HepG2 (cell line): ENCODE data around the gene C1orf21. TPM values are rescaled to one million over a fixed set of nuclear protein-coding genes. Genes with fewer than 3 reads are reported as not detected.

ENCODE experiments used
- ATAC-seq: fragments of 200-7000 bp; cut with Tn5 transposase; 3 replicates; pipeline ENCODE4 v1.9.1; 2020; ENCODE audit warnings: mild to moderate bottlenecking, moderate library complexity
- BruUV-seq: library from RNA; stranded (reverse); fragments of 400-500 nt; replicated peaks from 2 replicates; lab custom pipeline; 2021; lab: Mats Ljungman, UMichigan
- CTCF ChIA-PET: fragments of 300-600 bp; formaldehyde crosslinking; extraction: SDS; loops from one replicate; lab custom pipeline; 2021; ENCODE audit warnings: low total read pairs, inconsistent platforms, low intra/inter-chr PET ratio; lab: Yijun Ruan, JAX
- POLR2A ChIA-PET: fragments of 350-600 bp; sonication (Branson Sonifier 250); formaldehyde crosslinking; loops from one replicate; lab custom pipeline; 2020; ENCODE audit warnings: antibody characterized with exemption, inconsistent platforms; lab: Yijun Ruan, JAX
- DNase-seq: peaks from one replicate; pipeline ENCODE4 v3.0.0-alpha.2; 2015; ENCODE audit warnings: low spot score
- FAIRE-seq: peaks from 3 replicates; lab custom pipeline; 2011; peaks lifted over from hg19 to GRCh38; lab: Jason Lieb, UNC
- H2AFZ ChIP-seq: one replicate; pipeline ENCODE4 v1.6.1; 2011; ENCODE audit warnings: low read length, inconsistent platforms
- H3K27ac ChIP-seq: fragments of 300-600 bp; 3 replicates; pipeline ENCODE4 v1.8.0; 2011; ENCODE audit warnings: mixed run types, mild to moderate bottlenecking, mixed read lengths, low read length, inconsistent platforms; ENCODE audit not compliant: insufficient read depth; ENCODE audit errors: extremely low read length
- H3K27me3 ChIP-seq, 2 experiments: fragments of 200-600 bp in 1 of 2; 2 replicates in 1 of 2; 3 replicates in 1 of 2; pipeline versions ENCODE4 v1.6.0 to v1.8.0; 2011; ENCODE audit warnings: low read length in 2 of 2, mild to moderate bottlenecking in 2 of 2, moderate library complexity in 2 of 2, inconsistent platforms in 1 of 2; ENCODE audit not compliant: insufficient read depth in 2 of 2, control insufficient read depth in 1 of 2
- H3K36me3 ChIP-seq, 2 experiments: fragments of 200-600 bp in 1 of 2; replicated peaks in 1 of 2; 2 replicates in 1 of 2; 3 replicates in 1 of 2; pipeline versions ENCODE4 v1.5.1 to v1.8.0; 2011; ENCODE audit warnings: low read length in 2 of 2, inconsistent platforms in 1 of 2; ENCODE audit not compliant: insufficient read depth in 2 of 2, control insufficient read depth in 1 of 2
- H3K4me1 ChIP-seq: 2 replicates; pipeline ENCODE4 v1.5.1; 2012; ENCODE audit warnings: low read length, inconsistent platforms; ENCODE audit not compliant: insufficient read depth
- H3K4me2 ChIP-seq: 2 replicates; pipeline ENCODE4 v1.6.0; 2011; ENCODE audit warnings: low read depth, low read length, inconsistent platforms
- H3K4me3 ChIP-seq, 3 experiments: fragments of 200-600 bp in 1 of 3; sonication (generic), shearing (Covaris generic) in 1 of 3; replicated peaks in 1 of 3; 2 replicates each; pipeline ENCODE4 v1.5.1; 2011 to 2016; ENCODE audit warnings: low read length in 3 of 3, inconsistent platforms in 2 of 3, low read depth in 2 of 3, mild to moderate bottlenecking in 2 of 3, control low read depth in 1 of 3, mixed read lengths in 1 of 3; ENCODE audit not compliant: insufficient read depth in 1 of 3
- H3K79me2 ChIP-seq: one replicate; pipeline ENCODE4 v1.6.1; 2011; ENCODE audit warnings: low read length, inconsistent platforms; ENCODE audit not compliant: insufficient read depth
- H3K9ac ChIP-seq: 2 replicates; pipeline ENCODE4 v1.6.0; 2011; ENCODE audit warnings: mild to moderate bottlenecking, low read depth, low read length, inconsistent platforms; ENCODE audit not compliant: insufficient read depth
- H3K9me3 ChIP-seq: 2 replicates; pipeline ENCODE4 v1.5.1; 2012; ENCODE audit warnings: mild to moderate bottlenecking, low read length
- H4K20me1 ChIP-seq: 2 replicates; pipeline ENCODE4 v1.6.0; 2011; ENCODE audit warnings: inconsistent platforms, mild to moderate bottlenecking, low read length, moderate library complexity; ENCODE audit not compliant: insufficient read depth
- AKAP8 ChIP-seq: sonication (generic); formaldehyde crosslinking; IDR thresholded peaks from 2 replicates; pipeline ENCODE4 v1.5.1; 2020; ENCODE audit warnings: mild to moderate bottlenecking, missing genetic modification reagents
- ATF7-NPFF ChIP-seq: sonication (generic); formaldehyde crosslinking; IDR thresholded peaks from 2 replicates; pipeline ENCODE4 v1.8.1; 2023; ENCODE audit warnings: mild to moderate bottlenecking, low read depth, missing genetic modification reagents, moderate library complexity
- CEBPB ChIP-seq: IDR thresholded peaks from 2 replicates; pipeline ENCODE4 v1.6.1; 2011; ENCODE audit warnings: low read depth, low read length, improper control_type of control experiment, borderline replicate concordance
- HES4 ChIP-seq: sonication (generic); formaldehyde crosslinking; IDR thresholded peaks from 2 replicates; pipeline ENCODE4 v1.9.0; 2021; ENCODE audit warnings: mild to moderate bottlenecking, missing genetic modification reagents, borderline replicate concordance
- KAT7 ChIP-seq: IDR thresholded peaks from 2 replicates; pipeline ENCODE4 v1.6.1; 2018; ENCODE audit warnings: borderline replicate concordance, missing compliant biosample characterization
- KLF15 ChIP-seq: sonication (generic); formaldehyde crosslinking; IDR thresholded peaks from 2 replicates; pipeline ENCODE4 v1.8.1; 2023; ENCODE audit warnings: borderline replicate concordance, mild to moderate bottlenecking, inconsistent platforms, missing genetic modification reagents, mixed read lengths
- NAIF1 ChIP-seq: sonication (generic); formaldehyde crosslinking; IDR thresholded peaks from 2 replicates; pipeline ENCODE4 v1.5.0; 2020; ENCODE audit warnings: mild to moderate bottlenecking, missing genetic modification reagents, borderline replicate concordance
- RBM39 ChIP-seq: fragments of 200-400 bp; formaldehyde crosslinking; IDR thresholded peaks from one replicate; pipeline ENCODE4 v1.6.1; 2018; ENCODE audit warnings: antibody characterized with exemption, mild to moderate bottlenecking, low read depth, low read length; ENCODE audit not compliant: poor library complexity, severe bottlenecking
- SIX1 ChIP-seq: sonication (generic); formaldehyde crosslinking; IDR thresholded peaks from 2 replicates; pipeline ENCODE4 v1.4.0; 2020; ENCODE audit warnings: missing genetic modification reagents, borderline replicate concordance
- ZMYM2 ChIP-seq: sonication (generic); formaldehyde crosslinking; IDR thresholded peaks from 2 replicates; pipeline ENCODE4 v1.8.0; 2022; ENCODE audit warnings: mild to moderate bottlenecking, missing genetic modification reagents
- ZNF570 ChIP-seq: sonication (generic); formaldehyde crosslinking; IDR thresholded peaks from 2 replicates; pipeline ENCODE4 v1.4.0; 2020; ENCODE audit warnings: mild to moderate bottlenecking, missing genetic modification reagents, borderline replicate concordance
- ZNF672 ChIP-seq: sonication (generic); formaldehyde crosslinking; IDR thresholded peaks from 2 replicates; pipeline ENCODE4 v1.8.1; 2022; ENCODE audit warnings: missing genetic modification reagents
- ZNF761 ChIP-seq: sonication (generic); formaldehyde crosslinking; conservative IDR thresholded peaks from 2 replicates; pipeline ENCODE4 v1.4.0; 2020; ENCODE audit warnings: mild to moderate bottlenecking, missing genetic modification reagents
- ZNF788 ChIP-seq: sonication (generic); formaldehyde crosslinking; IDR thresholded peaks from 2 replicates; pipeline ENCODE4 v1.5.0; 2020; ENCODE audit warnings: mild to moderate bottlenecking, missing genetic modification reagents, borderline replicate concordance
- WGBS: methylation state at CpG from one replicate; pipeline ENCODE4 v1.1.6; 2017; ENCODE audit warnings: low lambda C conversion rate; 5-methylcytosine and 5-hydroxymethylcytosine counted together
- in situ Hi-C: cut with HindIII; loops from 2 replicates; pipeline ENCODE4 v1.10.0; 2017; ENCODE audit warnings: low pct_unique_long_range_greater_than_20kb; ENCODE audit not compliant: extremely low pct_ligation_motif_present
- intact Hi-C: fragments of 100-400 bp; cut with micrococcal nuclease; formaldehyde crosslinking; loops from one replicate; pipeline ENCODE4 v1.10.0; 2022; ENCODE audit not compliant: unreplicated experiment
- polyA plus RNA-seq, 8 experiments: library from polyadenylated mRNA; depleted of rRNA in 3 of 8; stranded (reverse) in 7 of 8; unstranded in 1 of 8; fragments of >200 nt; fragmentation: Illumina TruSeq in 4 of 8; extraction: Trizol in 4 of 8; gene quantifications; 2 replicates each; pipeline versions ENCODE4 v1.2.1 to v1.2.3, GENCODE V29; 2011 to 2016; ENCODE audit warnings: low read depth in 4 of 8, missing spikeins in 1 of 8, mixed read lengths in 1 of 8; ENCODE audit not compliant: insufficient read depth in 1 of 8
- total RNA-seq, 5 experiments: library from RNA; depleted of rRNA; stranded (reverse); fragments of >200 nt; fragmentation: Illumina TruSeq; extraction: Trizol; gene quantifications; 2 replicates each; pipeline ENCODE4 v1.2.3, GENCODE V29; 2016; ENCODE audit warnings: low read depth in 1 of 5
- TF ChIP-seq, protein P1 (sequence below): sonication (generic); formaldehyde crosslinking; IDR thresholded peaks from 2 replicates; pipeline ENCODE4 v1.5.0; 2020; ENCODE audit warnings: missing genetic modification reagents
- TF ChIP-seq, protein P2 (sequence below): IDR thresholded peaks from 2 replicates; pipeline ENCODE4 v1.6.1; 2016

Gene C1orf21
- total and polyA plus RNA-seq, 2 of the 13 experiments (the other 11 are each of a cell fraction or from before 2014, with no cell fraction given), result not detected

DNA sequence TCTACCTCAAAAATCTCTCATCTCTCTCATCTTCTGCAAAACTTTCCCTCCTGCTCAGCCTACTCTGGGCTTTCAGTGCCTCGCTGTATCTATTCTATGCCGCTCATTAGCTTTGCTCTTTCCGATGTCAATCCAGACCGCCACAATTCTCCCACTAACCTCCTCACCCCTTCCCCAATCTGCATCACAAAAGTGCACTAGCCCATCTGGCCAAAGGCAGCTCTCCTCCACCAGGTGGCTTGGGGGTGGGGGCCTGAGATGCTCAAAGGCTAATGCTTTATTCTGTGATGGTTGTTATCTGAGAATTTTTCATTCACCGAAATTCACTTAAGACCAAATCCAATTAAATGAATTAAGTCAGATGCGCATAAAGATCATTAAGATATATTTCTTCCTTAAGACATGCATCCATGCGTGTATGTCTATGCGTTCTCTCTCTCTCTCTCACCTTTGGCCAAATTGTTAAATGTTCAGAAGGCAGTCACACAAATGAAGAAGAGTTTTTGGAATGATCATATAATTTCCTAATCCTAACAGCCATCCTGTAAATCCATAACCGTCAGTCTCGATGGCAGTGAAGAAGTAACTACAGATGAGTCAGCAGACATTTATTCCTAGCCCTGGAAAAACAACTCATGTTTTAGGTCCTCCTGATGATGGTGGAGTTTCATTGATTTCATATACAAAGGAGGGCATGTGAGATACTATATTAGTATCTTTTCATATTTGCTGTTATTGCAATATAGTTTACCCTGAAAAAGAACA lies 111.3 kb downstream of the C1orf21 start:
- Histone ChIP-seq H3K79me2 (no peaks in the 10 kb centered on the region), H4K20me1 (no peaks in the 10 kb centered on the region), H3K9me3 (no peaks in the 10 kb centered on the region), H3K27ac (no peak overlapping the region), H3K27me3 (peaks cover 0 to 4% of the 10 kb centered on the region in 2 experiments; a peak in 1 of 5 replicates), H2AFZ (no peak overlapping the region), H3K4me3 (no peak overlapping the region), H3K4me1 (peaks cover 11% of the 10 kb centered on the region), H3K4me2 (no peak overlapping the region), H3K9ac (no peak overlapping the region), H3K36me3 (no peaks in the 10 kb centered on the region)
- 63% methylated on average over 10 of the region's 10 CpGs for WGBS
- FAIRE-seq (no peak), ATAC-seq (no peak), DNase-seq (no peak)
- POLR2A ChIA-PET, result no interaction called here
- intact Hi-C loops, result no loop called here
- TF ChIP-seq KLF15 (CRISPR knock-in tag), result no peak
- in situ Hi-C loops, result no loop called here
- BruUV-seq, result no TSS peak
- CTCF ChIA-PET, result no interaction called here

DNA sequence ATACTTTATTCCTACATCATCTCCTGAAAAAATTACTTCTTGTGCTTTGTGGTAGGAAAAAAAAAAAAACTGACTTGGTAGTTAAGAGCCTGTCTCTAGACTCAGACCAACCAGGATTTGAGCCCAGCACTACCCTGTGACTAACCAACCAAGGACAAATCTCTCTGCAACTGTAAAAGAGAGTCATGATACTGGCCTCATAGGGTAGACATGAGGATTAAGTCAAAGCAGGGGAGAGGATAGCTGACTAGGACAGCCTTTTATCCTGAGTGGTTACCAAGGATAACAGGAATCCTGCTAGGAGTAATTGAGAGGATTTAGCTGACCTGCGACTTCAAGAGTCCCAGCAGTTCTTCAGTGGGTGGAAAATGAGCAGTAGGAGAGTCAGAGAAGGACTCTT lies 112.8 kb downstream of the C1orf21 start:
- WGBS, result 0% methylated on average over 1 of the region's 1 CpG
- no peaks in the 10 kb centered on the region; a peak in 1 of 5 replicates for H3K36me3 ChIP-seq
- in situ Hi-C loops (no loop called here), intact Hi-C loops (no loop called here)
- H3K4me1 ChIP-seq, result no peaks in the 10 kb centered on the region; the same call in 1 of the 2 replicates
- ChIA-PET CTCF (no interaction called here), POLR2A (no interaction called here)
- no peaks in the 10 kb centered on the region for H3K9me3 ChIP-seq
- ATAC-seq (no peak), FAIRE-seq (no peak), DNase-seq (no peak)
- H4K20me1 ChIP-seq, result no peaks in the 10 kb centered on the region
- no peaks in the 10 kb centered on the region for H3K79me2 ChIP-seq
- no peak overlapping the region for H3K4me2 ChIP-seq
- peaks cover 0 to 12% of the 10 kb centered on the region in 2 experiments; a peak in 3 of 5 replicates for H3K27me3 ChIP-seq
- BruUV-seq, result no TSS peak
- no peak overlapping the region for H3K27ac ChIP-seq
- no peak overlapping the region for H3K4me3 ChIP-seq
- H3K9ac ChIP-seq, result no peak overlapping the region
- H2AFZ ChIP-seq, result no peak overlapping the region
- TF ChIP-seq CEBPB, result no peak
- no peak for TF ChIP-seq ZNF788 (CRISPR knock-in tag)
- no peak for TF ChIP-seq KAT7
- no peak for TF ChIP-seq NAIF1 (CRISPR knock-in tag)
- TF ChIP-seq ATF7-NPFF (CRISPR knock-in tag), result no peak
- no peak for TF ChIP-seq ZNF570 (CRISPR knock-in tag)
- no peak for TF ChIP-seq ZNF761 (CRISPR knock-in tag)
- no peak for TF ChIP-seq AKAP8 (CRISPR knock-in tag)
- TF ChIP-seq, protein P1, sequence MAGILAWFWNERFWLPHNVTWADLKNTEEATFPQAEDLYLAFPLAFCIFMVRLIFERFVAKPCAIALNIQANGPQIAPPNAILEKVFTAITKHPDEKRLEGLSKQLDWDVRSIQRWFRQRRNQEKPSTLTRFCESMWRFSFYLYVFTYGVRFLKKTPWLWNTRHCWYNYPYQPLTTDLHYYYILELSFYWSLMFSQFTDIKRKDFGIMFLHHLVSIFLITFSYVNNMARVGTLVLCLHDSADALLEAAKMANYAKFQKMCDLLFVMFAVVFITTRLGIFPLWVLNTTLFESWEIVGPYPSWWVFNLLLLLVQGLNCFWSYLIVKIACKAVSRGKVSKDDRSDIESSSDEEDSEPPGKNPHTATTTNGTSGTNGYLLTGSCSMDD, result no peak
- TF ChIP-seq SIX1 (CRISPR knock-in tag), result no peak
- no peak for TF ChIP-seq RBM39
- TF ChIP-seq ZNF672 (CRISPR knock-in tag), result no peak
- TF ChIP-seq ZMYM2, result no peak
- TF ChIP-seq HES4 (CRISPR knock-in tag), result no peak
- TF ChIP-seq, protein P2, sequence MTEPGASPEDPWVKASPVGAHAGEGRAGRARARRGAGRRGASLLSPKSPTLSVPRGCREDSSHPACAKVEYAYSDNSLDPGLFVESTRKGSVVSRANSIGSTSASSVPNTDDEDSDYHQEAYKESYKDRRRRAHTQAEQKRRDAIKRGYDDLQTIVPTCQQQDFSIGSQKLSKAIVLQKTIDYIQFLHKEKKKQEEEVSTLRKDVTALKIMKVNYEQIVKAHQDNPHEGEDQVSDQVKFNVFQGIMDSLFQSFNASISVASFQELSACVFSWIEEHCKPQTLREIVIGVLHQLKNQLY, result no peak
